ENCODE measurements around the gene ZDHHC17. TPM values are rescaled to one million over a fixed set of nuclear protein-coding genes. Genes with fewer than 3 reads are reported as not detected.

ZDHHC17 gene
- polyA plus RNA-seq, 1 of the 3 experiments (the other 2 are of a cell fraction) = 28.6 TPM

GRCh38 chr12:76763746-76764675, at the start of gene ZDHHC17 (continued):
- TF ChIP-seq MEF2A (IDR thresholded peaks at IDR 0.05; ENCODE audit: borderline replicate concordance, low read depth) = no peak
- no peak; the same call in 1 of the 2 replicates for TF ChIP-seq GABPA (IDR thresholded peaks at IDR 0.05; ENCODE audit: low read depth)
- TF ChIP-seq MXI1 (IDR thresholded peaks at IDR 0.05; ENCODE audit: low read depth, low read length) = peak; percentile 50
- TF ChIP-seq RXRA (IDR thresholded peaks at IDR 0.05; ENCODE audit: borderline replicate concordance, low read depth) = no peak
- peak; percentile 23; the same call in 1 of the 2 replicates for TF ChIP-seq ELF1 (IDR thresholded peaks at IDR 0.05)
- TF ChIP-seq FOSL2 (IDR thresholded peaks at IDR 0.05; ENCODE audit: borderline replicate concordance, low read depth) = no peak
- TF ChIP-seq USF2 (IDR thresholded peaks at IDR 0.05; ENCODE audit: borderline replicate concordance, low read depth, low read length) = no peak
- TF ChIP-seq JUND (IDR thresholded peaks at IDR 0.05) = no peak
- TF ChIP-seq FOXM1 (IDR thresholded peaks at IDR 0.05; ENCODE audit: low read depth) = no peak
- TF ChIP-seq EP300 (IDR thresholded peaks at IDR 0.05; ENCODE audit: borderline replicate concordance in 1 of 2, low read depth in 1 of 2, low read length in 1 of 2) = peak; percentile 30 to 32; a peak in 2 of 4 replicates
- no peak for TF ChIP-seq SMC3 (IDR thresholded peaks at IDR 0.05; ENCODE audit: low read depth, low read length)
- no peak for TF ChIP-seq TEAD4 (IDR thresholded peaks at IDR 0.05; ENCODE audit: borderline replicate concordance, insufficient read depth)
- peak; percentile 18; the same call in 1 of the 2 replicates for TF ChIP-seq SIN3A (IDR thresholded peaks at IDR 0.05; ENCODE audit: borderline replicate concordance, low read depth, low read length)
- TF ChIP-seq IRF3 (IDR thresholded peaks at IDR 0.05; ENCODE audit: low read depth, low read length) = no peak
- TF ChIP-seq EZH2phosphoT487 (IDR thresholded peaks at IDR 0.05; ENCODE audit: borderline replicate concordance, low read depth) = no peak

- no peak overlapping the region for H2AFZ ChIP-seq (ENCODE audit: low read depth)
- H3K4me1 ChIP-seq (ENCODE audit: control insufficient read depth in 1 of 2, insufficient read depth in 2 of 2, low read depth in 1 of 2, low read length in 1 of 2) = peaks cover 2 to 31% of the 10 kb centered on the region in 2 experiments; a peak in 2 of 4 replicates
- H3K4me3 ChIP-seq (ENCODE audit: low read depth in 2 of 2, low read length in 1 of 2) = no peak overlapping the region
- CTCF ChIA-PET = interaction anchor here (1.4 kb wide), 1 partner anchor 92 kb away, joined by 3 read pairs; no protein-coding TSS in a partner anchor
- DNase-seq = no peak
- H3K27ac ChIP-seq (ENCODE audit: low read depth in 2 of 2, low read length in 1 of 2) = no peak overlapping the region
- H3K79me2 ChIP-seq (ENCODE audit: insufficient read depth) = no peaks in the 10 kb centered on the region
- H3K4me2 ChIP-seq = no peak overlapping the region
- 81% methylated on average over 1 of the region's 1 CpG for WGBS (ENCODE audit: low lambda C conversion rate)
- POLR2A ChIA-PET = no interaction called here
- no peaks in the 10 kb centered on the region for H3K36me3 ChIP-seq (replicated peaks in 1 of 2; ENCODE audit: control insufficient read depth in 1 of 2, insufficient read depth in 2 of 2, low read length in 1 of 2)
- H3F3A ChIP-seq (replicated peaks; ENCODE audit: insufficient read depth) = peaks cover 6% of the 10 kb centered on the region
- TF ChIP-seq CHD2 (IDR thresholded peaks at IDR 0.05; ENCODE audit: low read length, partially characterized antibody) (no peak), RAD21 (IDR thresholded peaks at IDR 0.05; ENCODE audit: low read length) (no peak), EP300 (IDR thresholded peaks at IDR 0.05; ENCODE audit: borderline replicate concordance in 1 of 2, low read depth in 1 of 2, low read length in 1 of 2) (no peak), NRF1 (IDR thresholded peaks at IDR 0.05; ENCODE audit: low read depth, low read length) (no peak), POLR2AphosphoS5 (IDR thresholded peaks at IDR 0.05; ENCODE audit: low read depth, low read length) (no peak), MEF2A (IDR thresholded peaks at IDR 0.05; ENCODE audit: borderline replicate concordance, low read depth) (no peak), EZH2phosphoT487 (IDR thresholded peaks at IDR 0.05; ENCODE audit: borderline replicate concordance, low read depth) (no peak), RXRA (IDR thresholded peaks at IDR 0.05; ENCODE audit: borderline replicate concordance, low read depth) (no peak), NFIC (IDR thresholded peaks at IDR 0.05; ENCODE audit: borderline replicate concordance) (no peak), ZBTB33 (IDR thresholded peaks at IDR 0.05; ENCODE audit: borderline replicate concordance, low read depth) (no peak)
- H3K9me2 ChIP-seq = no peaks in the 10 kb centered on the region
- H3K27me3 ChIP-seq (ENCODE audit: insufficient read depth) = no peaks in the 10 kb centered on the region
- no peak overlapping the region for H3K9ac ChIP-seq
- no peaks in the 10 kb centered on the region for H3K9me3 ChIP-seq
- H4K20me1 ChIP-seq (ENCODE audit: insufficient read depth) = no peaks in the 10 kb centered on the region
Measured at GRCh38 chr12:76714415-76714814, 49.5 kb upstream of the ZDHHC17 start.

Measured in SK-N-SH (cell line).